Activated CD4-positive, alpha-beta T cell treated with anti-CD3 and anti-CD28 coated beads, Interleukin-2, amount 50 U/mL, for 1 hour (primary cell): ENCODE results near the gene TKT.

Experiments used
- DNase-seq: peaks from one replicate; pipeline ENCODE4 v3.0.0-alpha.2; 2020

Gene TKT

DNA sequence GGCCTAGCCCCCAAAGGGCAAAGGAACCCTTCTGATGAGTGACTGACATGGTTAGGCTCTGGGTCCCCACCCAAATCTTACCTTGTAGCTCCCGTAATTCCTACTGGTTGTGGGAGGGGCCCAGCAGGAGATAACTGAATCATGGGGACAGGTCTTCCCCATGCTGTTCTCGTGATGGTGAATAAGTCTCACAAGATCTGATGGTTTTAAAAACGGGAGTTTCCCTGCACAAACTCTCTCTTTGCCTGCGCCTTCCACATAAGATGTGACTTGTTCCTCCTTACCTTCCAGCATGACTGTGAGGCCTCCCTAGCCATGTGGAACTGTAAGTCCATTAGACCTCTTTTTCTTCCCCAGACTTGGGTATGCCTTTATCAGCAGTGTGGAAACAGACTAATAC, 16.9 kb downstream of the TKT start:
- no peak for DNase-seq

DNA sequence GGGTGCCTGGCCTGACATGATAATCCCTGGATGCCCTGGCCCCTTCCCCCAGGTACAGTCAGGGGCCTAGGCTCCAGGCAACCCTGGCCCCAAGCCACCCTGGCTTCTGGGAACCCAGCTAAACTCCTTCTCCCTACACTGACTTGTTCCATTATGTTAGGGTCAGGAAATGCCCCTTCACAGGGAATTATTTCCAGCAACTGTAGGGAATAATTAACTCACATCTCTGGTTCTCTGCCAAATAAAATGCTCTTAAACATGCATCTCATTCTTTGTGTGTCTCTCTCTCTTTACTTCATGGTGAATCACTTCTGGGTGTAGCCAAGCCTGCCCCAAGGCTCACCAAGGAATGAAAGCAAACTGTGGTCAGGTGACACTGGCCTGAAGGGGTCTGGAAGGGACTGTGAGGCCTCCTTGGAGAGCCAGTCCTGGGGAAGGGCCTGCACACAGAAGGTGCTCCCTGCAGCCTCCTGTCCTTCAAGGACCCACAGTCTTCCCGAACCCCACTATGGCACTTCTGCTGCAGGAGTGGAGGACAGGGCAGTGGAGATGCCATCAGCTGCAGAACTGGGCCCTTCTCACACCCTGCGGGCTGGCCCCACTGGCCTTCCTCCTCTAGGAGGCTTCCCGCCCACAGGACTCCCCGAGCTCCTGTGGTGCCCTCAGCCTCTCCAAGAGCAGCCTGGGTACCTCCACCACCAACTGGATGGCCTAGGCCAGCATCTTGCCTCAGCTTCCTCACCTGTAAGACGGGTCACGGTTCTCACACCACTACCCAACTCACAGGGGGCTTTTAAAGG, 17.6 kb downstream of the TKT start:
- no peak for DNase-seq

DNA sequence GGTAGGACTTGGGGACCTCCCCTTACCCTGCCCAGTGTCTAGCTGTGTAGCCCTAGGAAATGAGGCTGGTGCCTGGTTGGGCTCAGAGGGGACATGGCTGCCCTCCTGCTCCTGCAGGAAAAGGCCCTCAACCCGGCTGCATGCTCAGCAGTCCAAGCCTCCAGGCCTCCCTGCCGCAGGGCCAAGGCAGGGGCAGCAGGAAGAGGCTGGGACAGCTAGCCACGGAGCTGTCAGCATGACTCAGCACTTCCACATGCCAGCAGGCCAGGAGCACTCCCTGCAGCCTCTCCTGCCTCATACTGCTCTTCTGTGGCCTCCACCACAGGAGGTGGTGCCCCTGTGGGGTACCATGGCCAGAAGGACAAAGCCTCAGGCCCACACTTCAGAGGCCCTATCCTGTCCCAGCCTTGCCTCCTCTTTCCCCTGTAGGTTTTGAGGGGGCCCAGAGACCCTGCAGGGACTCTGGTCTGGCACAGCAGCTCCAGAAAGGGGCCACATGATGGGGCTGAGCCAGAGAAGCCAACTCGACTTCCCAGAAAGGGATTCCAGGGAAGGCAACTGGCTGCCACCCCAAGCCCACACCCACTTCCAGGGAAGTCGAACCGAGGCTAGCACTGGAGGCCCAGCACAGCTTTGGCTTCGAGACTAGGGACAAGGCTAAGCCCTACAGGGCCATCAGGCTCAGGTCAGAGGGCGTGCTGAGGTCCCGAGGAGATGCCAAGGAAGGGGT, 19.5 kb downstream of the TKT start:
- no peak for DNase-seq

DNA sequence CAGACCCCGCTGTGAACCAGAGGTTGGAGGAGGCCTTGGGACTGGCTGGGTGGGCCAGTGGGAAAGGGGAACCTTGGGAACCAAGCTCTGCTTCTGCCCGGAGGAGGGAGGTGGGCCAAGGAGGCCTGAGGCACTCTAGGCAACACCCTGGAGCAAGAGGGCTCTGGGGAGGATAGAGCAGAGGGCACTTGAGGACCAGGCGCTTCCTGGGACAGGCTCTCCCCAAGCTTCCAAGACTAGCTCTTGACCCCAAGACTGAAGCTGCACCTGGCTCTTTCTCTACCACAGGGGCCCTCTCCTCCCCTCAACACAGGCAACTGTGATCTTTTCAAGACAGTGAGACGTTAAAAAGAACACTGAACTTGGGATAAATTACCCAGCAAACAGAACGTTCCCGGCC, 20.3 kb downstream of the TKT start:
- no peak for DNase-seq

DNA sequence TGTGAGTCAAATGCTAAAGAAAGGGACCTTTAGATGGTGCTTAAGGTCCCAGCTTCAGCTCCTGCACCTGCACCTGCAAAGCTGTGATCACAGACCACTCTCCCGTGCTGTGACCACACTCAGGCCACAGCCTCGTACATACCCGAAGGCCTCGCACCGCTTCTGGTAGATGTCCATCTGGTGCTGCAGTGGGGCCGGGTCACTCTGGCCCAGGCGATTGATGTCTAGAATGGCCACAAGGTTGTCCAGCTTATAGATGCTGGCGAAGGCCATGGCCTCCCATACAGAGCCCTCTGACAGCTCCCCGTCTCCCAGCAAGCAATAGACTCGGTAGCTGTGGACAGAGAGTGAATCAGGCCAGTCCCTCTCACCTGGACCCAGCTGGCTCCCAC, 21.0 kb downstream of the TKT start:
- DNase-seq = no peak

DNA sequence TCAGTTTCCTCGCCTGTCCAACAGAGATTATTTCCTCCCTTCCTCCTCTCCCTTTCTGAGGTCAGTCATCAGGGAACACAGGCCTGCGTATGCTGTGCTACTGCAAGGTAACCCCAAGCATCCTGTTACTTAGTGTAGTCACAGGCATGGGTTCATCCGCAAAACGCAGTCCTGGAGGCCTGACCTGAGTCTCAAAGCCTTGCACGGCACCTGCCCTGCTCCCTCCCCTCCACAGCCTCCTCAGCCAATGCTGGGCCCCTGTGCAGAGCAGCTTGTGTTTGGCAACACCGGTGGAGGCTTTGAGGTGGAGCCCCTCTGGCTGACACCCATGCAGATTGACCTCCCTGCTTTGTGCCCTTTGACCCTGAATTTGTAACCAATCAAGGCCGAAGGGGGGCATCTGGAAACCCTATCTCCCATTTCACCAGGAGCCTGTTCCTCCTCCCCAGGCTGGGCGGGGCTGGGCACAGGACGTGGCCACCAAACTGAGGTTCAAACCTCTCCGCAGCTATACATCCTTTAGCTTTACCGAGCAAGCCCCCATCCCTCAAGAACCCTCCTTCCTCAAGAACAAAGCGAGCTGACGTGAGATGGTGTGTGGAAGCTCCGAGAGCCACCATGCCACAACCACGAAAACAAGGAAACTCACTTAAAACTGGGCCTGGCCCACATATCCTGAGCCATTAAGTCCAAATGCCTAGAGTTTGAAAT, 21.5 kb downstream of the TKT start:
- no peak for DNase-seq

DNA sequence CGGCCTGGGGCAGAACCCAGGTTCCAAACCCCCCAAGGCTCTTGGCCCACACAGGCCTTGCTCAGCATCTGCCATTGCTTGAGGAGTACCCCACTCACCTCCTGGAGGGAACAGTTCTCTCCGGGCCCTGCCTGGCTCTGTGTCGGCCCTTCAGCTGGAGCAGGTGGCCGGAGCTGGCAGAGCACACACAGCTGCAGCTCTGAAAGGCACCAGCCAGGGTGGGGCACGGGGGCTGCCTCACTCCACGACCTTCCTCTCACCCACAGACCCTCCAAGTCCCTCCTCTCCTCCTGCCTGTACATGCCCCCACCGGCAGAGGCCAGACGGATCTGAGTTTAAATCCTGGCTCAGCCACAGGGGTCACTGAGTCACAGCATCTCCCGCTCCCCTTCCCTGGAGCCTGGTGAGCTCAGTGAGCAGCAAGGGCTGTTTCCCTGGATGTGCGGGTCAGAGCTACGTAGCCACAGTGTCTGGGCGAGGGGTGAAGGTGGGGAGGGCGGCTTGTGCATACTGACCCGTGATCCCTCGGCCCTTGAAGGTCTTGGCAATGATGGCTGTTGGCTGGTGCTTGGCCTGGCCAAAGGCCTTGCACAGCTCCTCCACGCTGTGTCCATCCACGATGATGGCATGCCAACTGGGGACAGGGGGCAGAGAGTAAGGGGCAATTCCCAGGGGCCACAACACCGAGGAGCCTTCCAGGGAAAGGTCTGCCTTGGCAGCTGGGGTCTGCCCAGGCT, 23.0 kb downstream of the TKT start:
- no peak for DNase-seq

DNA sequence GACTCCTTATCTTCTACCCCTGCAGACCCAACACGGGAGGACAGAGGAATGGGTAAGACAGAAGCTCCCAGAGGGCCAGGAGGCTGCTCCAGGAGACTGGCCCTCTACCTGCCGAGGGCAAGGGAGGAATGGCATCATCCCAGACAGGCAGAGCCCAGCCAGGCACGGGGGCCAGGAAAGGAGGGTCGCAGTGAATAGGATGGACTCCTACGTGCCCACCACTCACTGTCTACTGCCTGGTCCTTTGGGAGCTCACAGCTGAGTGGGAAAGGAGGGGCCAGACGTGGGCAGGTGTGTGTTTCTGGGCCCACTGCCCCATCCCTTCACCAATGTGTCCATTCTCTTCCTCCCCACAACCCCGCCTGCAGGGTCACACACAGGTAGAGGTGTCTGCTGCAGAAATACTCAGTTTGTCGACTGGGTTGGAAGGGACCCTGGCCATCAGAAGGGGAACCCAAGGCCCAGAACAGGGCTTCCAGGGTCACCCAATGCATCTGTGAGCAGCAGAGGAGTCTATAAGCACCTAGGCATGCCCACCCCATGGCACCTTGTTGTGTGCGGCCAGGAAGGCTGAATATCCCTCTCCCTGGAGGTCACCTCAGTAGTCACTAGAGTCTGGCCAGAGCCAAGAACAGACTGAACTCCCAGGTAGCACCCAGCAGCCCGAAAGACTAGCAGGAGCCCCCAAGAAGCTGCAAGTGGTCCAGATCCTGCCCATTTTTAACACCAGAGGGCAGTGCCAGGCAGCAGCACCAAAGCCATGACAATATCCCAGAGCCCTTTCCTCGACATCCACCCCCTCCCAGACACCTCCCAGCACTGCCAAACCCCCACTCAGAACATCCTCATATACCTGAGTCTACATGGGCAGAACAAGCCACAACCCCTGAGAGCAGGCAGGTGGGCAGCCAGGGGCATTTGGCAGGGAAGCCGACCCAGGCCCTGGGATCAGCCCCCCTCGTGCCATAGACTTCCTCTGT, 24.0 kb downstream of the TKT start:
- DNase-seq = no peak

DNA sequence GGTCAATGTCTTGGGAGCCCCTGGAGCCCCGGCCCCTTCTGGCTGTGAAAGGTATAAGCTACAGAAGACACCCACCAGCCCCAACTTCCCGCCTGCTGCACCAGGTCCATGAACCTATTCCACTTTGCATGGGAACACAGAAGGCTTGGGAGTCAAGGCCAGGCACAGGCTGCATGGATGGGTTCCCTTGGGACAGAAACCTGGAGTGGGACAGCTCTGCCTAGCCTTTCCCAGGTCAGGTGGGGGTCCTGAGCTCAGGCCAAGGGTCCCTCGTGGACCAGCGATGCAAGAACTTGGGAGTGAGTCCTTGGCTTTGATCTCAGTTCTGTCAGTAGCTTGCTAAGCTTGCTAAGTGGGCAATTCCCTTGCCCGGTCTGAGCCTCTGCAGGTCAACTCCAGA, 25.0 kb downstream of the TKT start:
- DNase-seq = no peak

DNA sequence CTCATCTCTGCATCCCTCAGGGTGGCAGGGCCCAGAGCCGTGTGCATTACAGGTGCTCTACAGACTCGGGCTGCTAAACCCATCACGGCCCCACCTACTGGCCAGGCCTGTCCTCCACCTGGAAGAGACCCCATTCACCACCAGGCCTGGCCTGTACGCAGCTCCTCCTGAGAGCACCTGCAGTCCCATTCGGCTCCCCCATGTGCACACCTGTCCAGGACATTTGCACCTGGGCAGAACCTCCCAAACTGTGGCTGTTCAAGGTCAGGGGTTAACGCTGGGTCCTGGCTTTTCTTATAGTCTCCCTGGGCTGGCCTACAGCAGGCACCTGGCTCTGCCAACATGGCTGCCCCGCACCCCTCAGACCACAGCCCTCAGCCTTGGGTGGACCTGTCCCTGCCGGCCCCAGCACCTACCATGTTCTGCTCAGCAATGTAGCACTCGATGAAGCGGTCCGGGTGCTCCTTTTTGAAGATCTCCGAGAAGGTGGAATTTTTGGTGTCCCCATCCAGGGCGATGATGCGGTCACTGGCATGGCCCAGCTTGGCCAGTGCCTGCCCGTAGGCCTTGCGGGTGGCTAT, 25.7 kb downstream of the TKT start:
- no peak for DNase-seq

DNA sequence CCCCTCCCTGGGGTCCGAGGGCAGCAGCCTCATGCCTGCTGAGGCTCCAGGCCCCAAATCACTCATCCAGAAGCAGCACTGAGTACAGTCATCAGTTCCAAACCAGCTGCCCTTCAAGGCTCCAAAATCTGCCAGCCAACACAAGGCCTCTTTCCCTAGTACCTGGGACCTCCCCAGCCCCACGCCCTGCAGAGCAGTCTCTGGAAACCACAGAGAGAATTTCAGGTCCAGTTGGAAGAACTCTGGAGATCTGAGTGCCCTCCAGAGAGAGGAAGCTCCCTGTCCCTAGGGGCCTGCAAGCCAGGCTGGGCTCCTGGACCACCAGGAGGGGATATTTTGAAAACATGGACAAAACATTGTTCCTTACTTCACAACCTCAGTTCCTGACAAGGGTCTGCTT, 26.2 kb downstream of the TKT start:
- DNase-seq = no peak

DNA sequence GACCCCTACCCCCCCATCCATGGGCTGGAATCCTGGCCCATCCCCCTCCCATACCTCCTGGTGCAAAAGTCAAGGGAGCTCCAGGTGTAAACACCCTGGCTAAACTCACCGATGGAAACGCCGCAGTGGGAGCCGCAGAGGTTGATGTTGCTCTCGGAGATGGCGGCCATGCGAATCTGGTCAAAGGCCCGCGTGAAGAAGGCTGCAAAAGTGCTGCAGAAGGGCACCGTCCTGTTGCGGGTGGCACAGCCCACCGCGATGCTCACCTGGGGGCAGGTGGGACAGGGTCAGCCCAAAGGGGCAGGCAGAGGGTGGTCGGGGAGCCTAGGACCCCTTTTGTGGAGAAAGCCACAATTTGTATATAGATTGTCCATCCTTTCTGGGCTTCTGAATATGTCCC, 26.7 kb downstream of the TKT start:
- DNase-seq = no peak

DNA sequence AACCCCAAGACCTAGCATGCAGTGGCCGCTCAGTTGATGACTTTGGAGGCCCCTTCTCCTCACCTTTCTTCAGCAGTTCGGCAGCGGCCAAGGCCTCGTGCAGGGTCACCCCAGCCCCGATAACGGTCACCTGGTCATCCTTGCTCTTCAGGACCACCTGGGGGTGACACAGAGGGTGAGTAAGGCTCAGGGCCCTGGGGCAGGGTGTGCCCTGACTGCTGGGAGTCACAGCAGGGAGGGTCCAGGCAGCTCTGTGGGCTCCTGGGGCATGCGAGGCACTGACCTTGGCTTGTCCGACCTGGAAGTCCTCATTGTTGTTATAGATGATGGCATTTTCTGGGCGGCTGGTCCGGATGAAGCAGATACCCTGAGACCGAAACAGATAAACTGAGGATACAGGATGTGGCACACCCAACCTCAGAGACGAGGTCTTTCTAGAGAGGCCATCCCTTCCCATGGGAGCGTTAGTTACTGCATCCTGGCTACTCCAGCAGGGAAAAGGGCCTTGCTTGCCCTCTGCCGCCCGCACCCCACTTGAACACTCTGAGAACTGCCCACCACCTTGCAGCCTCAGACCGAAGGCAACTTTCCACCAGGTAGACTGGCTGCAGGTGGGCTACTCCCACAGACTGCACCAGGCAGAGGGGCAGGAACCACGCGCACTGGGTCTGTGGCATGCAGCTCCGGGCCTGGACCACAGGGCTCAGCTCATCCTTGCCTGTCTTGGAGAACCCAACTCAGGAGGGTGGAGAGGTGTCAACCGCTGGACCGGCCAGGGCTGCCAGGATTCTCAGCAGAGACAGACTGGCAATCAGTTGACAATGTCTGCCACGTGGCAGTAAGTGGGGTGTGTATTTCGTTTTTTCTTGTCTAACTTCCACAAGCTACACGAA, 27.6 kb downstream of the TKT start:
- no peak for DNase-seq

DNA sequence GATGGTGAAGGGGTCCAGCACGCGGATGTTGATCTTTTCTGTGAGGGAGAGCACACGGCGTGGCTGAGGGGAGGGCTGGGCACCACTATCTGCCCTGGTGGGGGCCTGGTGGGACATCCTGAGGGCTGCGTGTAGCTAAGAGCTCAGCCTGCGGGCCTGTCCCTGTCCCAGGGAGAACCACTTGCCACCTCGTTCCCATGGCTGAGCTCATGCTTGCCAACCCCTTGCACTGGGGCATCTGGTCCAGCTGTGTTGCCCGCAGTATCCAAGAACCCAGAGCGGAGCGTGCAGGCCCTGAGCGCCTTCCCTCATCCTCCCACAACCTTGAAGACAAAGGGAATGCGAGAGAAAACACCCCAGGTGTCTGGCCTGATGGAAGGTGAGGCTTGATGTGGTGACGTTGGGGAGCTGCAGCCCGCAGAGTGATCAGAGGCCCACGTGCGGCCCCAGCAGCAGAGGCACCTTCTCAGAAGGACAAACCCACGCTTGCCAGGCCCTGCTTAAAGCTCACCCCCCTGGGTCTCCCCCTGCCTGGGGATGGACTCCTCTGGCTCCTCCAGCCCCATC, 28.9 kb downstream of the TKT start:
- DNase-seq = no peak

DNA sequence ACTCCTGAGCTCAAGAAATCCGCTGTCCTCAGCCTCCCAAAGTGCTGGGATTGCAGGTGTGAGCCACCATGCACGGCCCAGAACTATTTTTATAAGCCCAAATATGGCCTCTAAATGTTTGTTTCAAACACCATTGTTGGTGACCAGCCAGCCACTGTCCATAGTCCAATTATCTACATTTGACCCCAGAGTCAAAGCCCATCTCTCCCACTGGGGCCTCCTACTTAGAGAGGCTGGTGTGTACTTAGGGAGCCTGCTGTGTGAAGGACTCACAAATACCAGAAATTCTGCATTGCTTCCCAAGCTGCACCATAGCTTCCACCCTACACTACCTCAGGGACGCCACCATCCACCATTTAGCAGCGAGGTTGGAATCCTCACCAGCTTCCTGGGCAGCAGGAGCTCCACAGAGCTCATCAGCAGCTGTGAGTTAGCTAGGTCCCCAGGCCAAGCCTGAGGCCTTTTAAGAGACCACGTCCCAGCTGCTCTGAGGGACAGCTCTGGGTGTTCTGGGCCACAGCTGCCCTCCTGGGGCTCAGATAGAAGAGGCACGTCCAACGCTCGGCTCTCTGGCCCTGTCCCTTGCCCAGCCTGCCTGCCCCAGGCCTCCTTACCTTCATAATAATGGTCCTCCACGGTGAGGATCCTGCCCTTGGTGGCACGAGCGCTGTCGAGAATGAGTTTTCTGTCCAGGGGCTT, 29.5 kb downstream of the TKT start:
- DNase-seq = no peak

DNA sequence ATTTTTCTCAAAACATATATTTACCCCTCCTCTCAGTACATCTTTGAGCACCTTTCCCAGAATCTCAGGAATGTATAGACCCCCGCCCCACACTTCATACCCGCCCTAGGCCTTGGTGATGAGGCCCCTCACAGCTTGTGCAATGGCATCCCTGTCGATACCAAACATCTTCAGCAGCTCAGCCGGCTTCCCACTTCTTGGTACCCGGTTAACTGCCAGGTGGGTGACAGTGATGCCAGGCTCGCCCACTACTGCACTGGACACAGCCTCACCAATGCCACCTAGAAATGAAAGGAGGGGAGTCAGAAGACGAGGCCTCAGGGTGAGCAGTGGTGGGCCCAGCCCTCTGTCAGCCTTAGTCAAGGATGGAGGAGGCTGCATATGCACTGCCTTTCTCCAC, 30.2 kb downstream of the TKT start:
- no peak for DNase-seq

DNA sequence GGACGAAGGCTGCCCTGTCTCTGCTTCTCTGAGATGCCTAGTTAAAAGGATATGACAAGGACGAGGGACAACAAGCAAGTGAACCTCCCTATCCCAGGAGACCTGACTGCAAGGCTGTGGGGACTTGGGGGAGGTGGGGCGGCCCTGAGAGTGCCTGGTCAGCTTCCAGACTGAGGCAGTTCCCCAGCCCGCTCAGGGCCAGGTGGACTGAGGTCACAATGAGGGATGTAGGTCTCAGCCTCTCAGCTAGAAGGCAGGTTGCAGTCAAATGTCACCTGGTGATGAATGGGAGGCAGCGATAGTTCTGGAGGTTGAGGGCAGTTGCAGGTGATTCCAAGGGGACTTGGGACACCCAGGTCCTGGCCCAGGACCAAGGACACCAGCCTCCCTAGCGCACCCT, 30.6 kb downstream of the TKT start:
- DNase-seq = no peak

DNA sequence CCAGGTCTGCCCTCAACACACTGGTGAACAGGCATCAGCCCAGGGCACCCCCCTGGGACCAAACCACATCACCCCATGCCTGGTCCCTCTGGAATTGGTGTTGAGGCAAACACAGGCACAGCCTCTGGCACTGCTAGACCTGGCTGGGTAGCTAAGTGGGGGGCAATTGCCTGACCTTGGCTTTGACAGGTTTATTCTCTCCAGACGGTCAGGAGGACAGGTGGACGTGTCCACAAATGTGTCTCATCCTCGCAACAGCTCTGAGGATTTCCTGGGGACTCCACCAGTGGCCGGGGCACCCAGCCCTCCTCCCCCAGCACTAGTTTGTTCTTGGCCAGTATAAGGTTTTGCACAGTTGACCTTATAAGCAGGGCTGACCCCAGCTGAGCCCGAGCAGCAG, 31.3 kb downstream of the TKT start:
- DNase-seq = no peak

DNA sequence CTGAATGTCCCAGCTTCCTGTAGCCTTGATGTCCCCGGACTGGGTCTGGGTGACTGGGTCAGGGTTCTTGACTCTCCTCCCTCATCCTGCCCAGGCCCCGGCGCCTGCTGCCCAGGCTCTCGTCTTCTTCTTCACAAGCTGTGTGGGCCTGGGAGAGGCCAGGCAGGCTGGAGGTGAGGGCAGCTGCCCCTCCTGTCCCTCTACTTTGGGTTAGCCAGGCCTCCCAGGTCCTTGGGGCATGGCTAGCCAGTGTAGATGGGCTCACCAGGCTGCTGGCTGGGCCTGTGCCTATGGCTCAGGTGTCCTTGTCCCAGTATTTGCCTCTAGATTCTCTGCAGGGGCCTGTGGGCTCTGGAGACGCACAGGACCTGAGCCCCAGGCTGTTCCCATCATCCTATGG, 31.8 kb downstream of the TKT start:
- DNase-seq = no peak

DNA sequence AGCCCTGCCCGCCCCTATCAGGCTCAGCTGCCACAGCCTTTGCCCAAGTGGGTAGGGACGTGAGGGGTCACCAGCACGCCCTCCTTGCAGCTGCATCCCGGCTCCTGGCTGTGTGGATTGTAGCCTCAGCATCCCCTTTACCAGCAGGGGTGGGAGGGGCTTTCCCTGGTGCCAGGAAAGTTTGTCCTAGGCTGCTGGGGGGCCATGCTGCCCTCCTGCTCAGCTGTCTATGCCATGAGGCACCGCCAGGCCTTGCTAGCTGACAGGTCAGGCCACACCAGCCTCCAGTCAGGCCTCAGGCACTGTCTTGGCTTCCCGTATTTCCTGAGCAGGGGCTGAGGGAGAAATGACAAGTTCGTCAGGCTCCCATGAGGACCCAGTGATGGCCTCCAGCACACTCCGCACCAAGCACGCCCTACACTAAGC, 32.3 kb downstream of the TKT start:
- DNase-seq = no peak
